Naive thymus-derived CD4-positive, alpha-beta T cell (primary cell): ENCODE results near the gene GUCY2C. TPM values are rescaled to one million over a fixed set of nuclear protein-coding genes. Genes with fewer than 3 reads are reported as not detected.
"Not testable (repeated sequence)": the region's sequence is repeated elsewhere in the genome, so short reads cannot be mapped to it uniquely, and the experiment has no call there.

ENCODE experiments used
- ATAC-seq: fragments of 150-1000 bp; cut with Tn5 transposase; 2 replicates; pipeline ENCODE4 v1.10.0; 2021; ENCODE audit warnings: mild to moderate bottlenecking, moderate library complexity
- CTCF ChIA-PET: fragments of 350-600 bp; sonication (Branson Sonifier 250); formaldehyde crosslinking; loops from one replicate; lab custom pipeline; 2021; ENCODE audit warnings: antibody characterized with exemption; lab: Charles Lee
- POLR2A ChIA-PET: fragments of 350-600 bp; sonication (Branson Sonifier 250); formaldehyde crosslinking; loops from one replicate; lab custom pipeline; 2021; ENCODE audit warnings: antibody characterized with exemption, inconsistent platforms; lab: Charles Lee
- DNase-seq, 9 donors: peaks; one replicate each; pipeline versions ENCODE4 v3.0.0 to v3.0.0-alpha.2; 2020 to 2022; ENCODE audit warnings: mixed read lengths in 1 of 9
- H3K27ac ChIP-seq: one replicate; pipeline ENCODE4 v1.7.0; 2013; ENCODE audit warnings: mild to moderate bottlenecking, low read depth, low read length, moderate library complexity
- H3K27me3 ChIP-seq, 2 donors: one replicate each; pipeline ENCODE4 v1.7.0; 2013; ENCODE audit warnings: low read length in 2 of 2, mild to moderate bottlenecking in 2 of 2, moderate library complexity in 2 of 2; ENCODE audit not compliant: control insufficient read depth in 2 of 2, insufficient read depth in 2 of 2
- H3K36me3 ChIP-seq, 3 experiments: 1 replicate in 2 of 3; 2 replicates in 1 of 3; pipeline ENCODE4 v1.7.0; 2013; ENCODE audit warnings: low read length in 3 of 3, mild to moderate bottlenecking in 3 of 3, moderate library complexity in 1 of 3; ENCODE audit not compliant: insufficient read depth in 3 of 3, control insufficient read depth in 2 of 3
- H3K4me1 ChIP-seq, 2 donors: one replicate each; pipeline ENCODE4 v1.7.0; 2013; ENCODE audit warnings: low read length in 2 of 2, mild to moderate bottlenecking in 2 of 2, moderate library complexity in 1 of 2; ENCODE audit not compliant: control insufficient read depth in 2 of 2, insufficient read depth in 2 of 2
- H3K4me3 ChIP-seq: 2 replicates; pipeline ENCODE4 v1.7.0; 2013; ENCODE audit warnings: mild to moderate bottlenecking, low read length
- H3K9me3 ChIP-seq, 3 experiments: 1 replicate in 2 of 3; 2 replicates in 1 of 3; pipeline ENCODE4 v1.7.0; 2013; ENCODE audit warnings: low read length in 3 of 3; ENCODE audit not compliant: control insufficient read depth in 2 of 3
- H3K27ac Mint-ChIP-seq, 9 donors: one replicate each; pipeline ENCODE4 v1.8.0; 2020 to 2022; ENCODE audit warnings: mixed read lengths in 9 of 9, mild to moderate bottlenecking in 8 of 9, moderate library complexity in 5 of 9, inconsistent platforms in 2 of 9
- H3K27me3 Mint-ChIP-seq, 5 donors: one replicate each; pipeline ENCODE4 v1.8.0; 2021 to 2022; ENCODE audit warnings: mixed read lengths in 5 of 5, mild to moderate bottlenecking in 1 of 5
- H3K36me3 Mint-ChIP-seq, 5 donors: one replicate each; pipeline ENCODE4 v1.8.0; 2020 to 2022; ENCODE audit warnings: mixed read lengths in 5 of 5, mild to moderate bottlenecking in 3 of 5, inconsistent platforms in 1 of 5
- H3K4me1 Mint-ChIP-seq, 7 donors: one replicate each; pipeline ENCODE4 v1.8.0; 2020 to 2022; ENCODE audit warnings: mixed read lengths in 7 of 7, mild to moderate bottlenecking in 3 of 7, inconsistent platforms in 1 of 7
- H3K4me3 Mint-ChIP-seq, 10 donors: one replicate each; pipeline ENCODE4 v1.8.0; 2020 to 2022; ENCODE audit warnings: mild to moderate bottlenecking in 10 of 10, mixed read lengths in 10 of 10, moderate library complexity in 6 of 10, inconsistent platforms in 2 of 10
- H3K9me3 Mint-ChIP-seq, 11 donors: one replicate each; pipeline ENCODE4 v1.8.0; 2020 to 2022; ENCODE audit warnings: mixed read lengths in 11 of 11, mild to moderate bottlenecking in 4 of 11, inconsistent platforms in 1 of 11, moderate library complexity in 1 of 11
- intact Hi-C, 2 donors: fragments of 100-400 bp; cut with micrococcal nuclease; formaldehyde crosslinking; loops; one replicate each; pipeline ENCODE4 v1.15.1; 2023
- polyA plus RNA-seq, 2 donors: library from polyadenylated mRNA; unstranded; fragments of 300-500 nt; fragmentation: Illumina TruSeq; gene quantifications; one replicate each; pipeline ENCODE4 v1.2.3, GENCODE V29; 2021
- total RNA-seq, 6 experiments: library from RNA in 5 of 6; stranded (reverse) in 5 of 6; gene quantifications; 1 replicate in 5 of 6; 2 replicates in 1 of 6; pipeline ENCODE4 v1.2.3 and lab custom pipeline; 2021 to 2026

Gene GUCY2C
- total RNA-seq, result not detected
- polyA plus RNA-seq, result not detected
- not detected for total RNA-seq (lab: John Stamatoyannopoulos, UW)

DNA sequence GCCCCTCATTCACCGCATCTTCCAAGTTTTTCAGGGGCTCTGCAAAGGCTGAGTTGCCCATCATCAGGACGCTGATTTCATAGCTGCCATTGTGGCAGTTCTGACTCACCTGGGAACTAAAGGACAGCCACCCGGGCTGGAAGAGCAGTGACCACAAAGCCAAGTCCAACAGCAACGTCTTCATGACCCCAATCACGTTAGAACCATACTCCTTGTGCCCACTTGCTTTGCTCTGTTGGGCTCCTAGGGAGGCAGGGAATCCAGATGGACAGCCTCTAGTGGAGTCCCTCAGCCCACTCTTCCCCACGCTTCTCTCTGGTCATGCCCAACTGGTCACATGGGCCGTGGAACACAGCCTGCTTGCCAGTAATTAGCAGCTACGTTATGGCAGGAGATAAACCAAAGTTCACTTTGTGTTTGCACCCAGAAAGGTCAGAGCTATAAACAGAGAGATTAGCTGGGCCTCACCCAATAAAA lies at the start of gene GUCY2C:
Gene GUCY2C (minus strand): TSS at position 335 of the 477 bp plus-strand sequence. CDS start 151 bp downstream, at position 184.
- H3K4me3 Mint-ChIP-seq, result no peak within 1 kb of the TSS
- no peak within 1 kb of the TSS for H3K4me3 ChIP-seq
- H3K27ac ChIP-seq, result no peak within 1 kb of the TSS
- no peaks in the 10 kb centered on the region for H3K36me3 ChIP-seq
- intact Hi-C loops, result no loop called here
- peaks cover 0 to 5% (median 0%) of the 10 kb centered on the region in 11 donors for H3K9me3 Mint-ChIP-seq
- ChIA-PET CTCF (no interaction called here), POLR2A (no interaction called here)
- H3K27me3 ChIP-seq, result no peaks in the 10 kb centered on the region
- ATAC-seq, result no peak
- no peaks in the 10 kb centered on the region for H3K4me1 ChIP-seq
- no peak within 1 kb of the TSS for H3K27ac Mint-ChIP-seq
- H3K27me3 Mint-ChIP-seq, result peaks cover 8 to 22% (median 14%) of the 10 kb centered on the region in 5 donors
- no peaks in the 10 kb centered on the region for H3K36me3 Mint-ChIP-seq
- no peak for DNase-seq
- H3K4me1 Mint-ChIP-seq, result no peaks in the 10 kb centered on the region
- H3K9me3 ChIP-seq, result no peaks in the 10 kb centered on the region

DNA sequence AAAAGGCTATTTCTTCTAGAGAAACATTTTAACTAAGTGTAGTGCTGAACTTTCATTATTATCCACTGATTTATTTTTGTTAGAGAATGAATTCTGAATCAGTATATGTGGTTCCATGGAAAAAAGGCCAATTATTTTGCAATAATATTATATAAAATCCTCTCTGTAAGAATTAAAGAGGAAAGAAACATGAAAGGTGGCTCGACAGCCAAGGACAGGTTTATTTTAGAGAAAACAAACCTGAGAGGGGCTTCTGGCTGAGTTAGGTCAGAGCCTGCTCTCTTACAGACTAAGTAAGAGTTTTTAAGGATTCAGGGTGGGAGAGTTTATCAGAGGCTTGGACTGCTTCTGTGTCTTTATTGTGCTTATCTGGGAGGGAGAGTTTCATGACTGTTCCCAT lies 46.7 kb upstream of the GUCY2C start:
- DNase-seq (no peak), ATAC-seq (no peak)
- peaks cover 3 to 33% (median 17%) of the 10 kb centered on the region in 11 donors for H3K9me3 Mint-ChIP-seq
- peaks cover 7 to 53% (median 38%) of the 10 kb centered on the region in 5 donors for H3K36me3 Mint-ChIP-seq
- peaks cover 0 to 4% (median 0%) of the 10 kb centered on the region in 3 experiments for H3K36me3 ChIP-seq
- no peaks in the 10 kb centered on the region for H3K4me1 ChIP-seq
- CTCF ChIA-PET, result no interaction called here
- H3K27ac ChIP-seq, result no peak overlapping the region
- H3K27me3 Mint-ChIP-seq, result no peaks in the 10 kb centered on the region
- no peak overlapping the region for H3K4me3 Mint-ChIP-seq
- no peak overlapping the region for H3K4me3 ChIP-seq
- H3K27me3 ChIP-seq, result no peaks in the 10 kb centered on the region
- POLR2A ChIA-PET, result interaction anchor here (1.3 kb wide), 1 partner anchor 26 kb away, joined by 3 read pairs; no protein-coding TSS in a partner anchor
- H3K27ac Mint-ChIP-seq, result peak overlapping the region in 2 of 9 donors; percentile 19 to 48
- no peaks in the 10 kb centered on the region for H3K9me3 ChIP-seq
- peaks cover 2 to 19% (median 13%) of the 10 kb centered on the region in 7 donors for H3K4me1 Mint-ChIP-seq
- intact Hi-C loops, result no loop called here

DNA sequence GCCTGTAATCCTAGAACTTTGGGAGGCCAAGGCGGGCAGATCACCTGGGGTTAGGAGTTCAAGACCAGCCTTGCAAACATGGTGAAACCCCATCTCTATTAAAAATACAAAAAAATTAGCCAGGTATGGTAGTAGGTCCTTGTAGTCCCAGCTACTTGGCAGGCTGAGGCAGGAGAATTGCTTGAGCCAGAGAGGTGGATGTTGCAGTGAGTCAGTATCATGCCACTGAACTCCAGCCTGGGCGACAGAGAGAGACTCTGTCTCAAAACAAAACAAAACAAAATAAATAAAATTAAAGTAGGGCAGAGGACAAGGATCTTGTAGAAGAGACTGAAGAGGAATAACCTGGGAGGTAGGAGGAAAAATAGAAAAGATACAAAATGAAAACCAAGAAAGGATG lies 45.5 kb upstream of the GUCY2C start:
- intact Hi-C loops, result no loop called here
- Mint-ChIP-seq H3K4me3 (no peak overlapping the region), H3K36me3 (peaks cover 4 to 46% (median 35%) of the 10 kb centered on the region in 5 donors), H3K27me3 (peaks cover 0 to 2% (median 0%) of the 10 kb centered on the region in 5 donors), H3K27ac (no peak overlapping the region), H3K9me3 (peaks cover 0 to 27% (median 12%) of the 10 kb centered on the region in 11 donors), H3K4me1 (peaks cover 0 to 14% (median 9%) of the 10 kb centered on the region in 7 donors)
- Histone ChIP-seq H3K36me3 (peaks cover 0 to 4% (median 0%) of the 10 kb centered on the region in 3 experiments), H3K27me3 (no peaks in the 10 kb centered on the region), H3K4me1 (no peaks in the 10 kb centered on the region), H3K4me3 (no peak overlapping the region), H3K27ac (no peak overlapping the region), H3K9me3 (no peaks in the 10 kb centered on the region)
- DNase-seq, result no peak
- ATAC-seq, result no peak
- POLR2A ChIA-PET, result no interaction called here
- CTCF ChIA-PET, result no interaction called here

DNA sequence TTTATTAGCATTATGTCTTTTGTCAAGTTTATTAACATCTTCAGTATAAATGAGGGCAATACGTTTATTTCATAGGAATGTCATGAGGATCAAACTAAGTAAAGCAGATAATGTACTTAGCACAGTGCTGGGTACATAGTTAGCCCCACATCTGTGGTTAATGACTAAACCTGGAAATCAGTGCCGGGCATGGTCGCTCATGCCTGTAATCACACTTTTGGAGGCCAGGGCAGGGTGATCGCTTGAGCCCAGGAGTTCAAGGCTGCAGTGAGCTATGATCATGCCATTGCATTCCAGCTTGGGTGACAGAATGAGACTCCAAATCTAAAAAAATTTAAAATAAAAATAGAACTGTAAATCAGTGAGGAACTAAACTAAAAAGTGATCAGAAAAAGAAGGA lies 44.8 kb upstream of the GUCY2C start:
- POLR2A ChIA-PET, result interaction anchor here (0.6 to 0.7 kb wide), 2 partner anchors 10 to 153 kb away, joined by 3 to 4 read pairs; no protein-coding TSS in a partner anchor
- DNase-seq (no peak), ATAC-seq (no peak)
- no peak overlapping the region for H3K4me3 Mint-ChIP-seq
- H3K36me3 ChIP-seq, result peaks cover 0 to 4% (median 0%) of the 10 kb centered on the region in 3 experiments
- H3K9me3 ChIP-seq, result no peaks in the 10 kb centered on the region
- no peak overlapping the region for H3K27ac Mint-ChIP-seq
- no peaks in the 10 kb centered on the region for H3K27me3 ChIP-seq
- peaks cover 4 to 38% (median 28%) of the 10 kb centered on the region in 5 donors for H3K36me3 Mint-ChIP-seq
- H3K27ac ChIP-seq, result no peak overlapping the region
- peaks cover 0 to 19% (median 12%) of the 10 kb centered on the region in 11 donors for H3K9me3 Mint-ChIP-seq
- H3K4me1 Mint-ChIP-seq, result peaks cover 0 to 14% (median 9%) of the 10 kb centered on the region in 7 donors
- CTCF ChIA-PET, result no interaction called here
- peaks cover 0 to 2% (median 0%) of the 10 kb centered on the region in 5 donors for H3K27me3 Mint-ChIP-seq
- no peaks in the 10 kb centered on the region for H3K4me1 ChIP-seq
- H3K4me3 ChIP-seq, result no peak overlapping the region
- intact Hi-C loops, result no loop called here

DNA sequence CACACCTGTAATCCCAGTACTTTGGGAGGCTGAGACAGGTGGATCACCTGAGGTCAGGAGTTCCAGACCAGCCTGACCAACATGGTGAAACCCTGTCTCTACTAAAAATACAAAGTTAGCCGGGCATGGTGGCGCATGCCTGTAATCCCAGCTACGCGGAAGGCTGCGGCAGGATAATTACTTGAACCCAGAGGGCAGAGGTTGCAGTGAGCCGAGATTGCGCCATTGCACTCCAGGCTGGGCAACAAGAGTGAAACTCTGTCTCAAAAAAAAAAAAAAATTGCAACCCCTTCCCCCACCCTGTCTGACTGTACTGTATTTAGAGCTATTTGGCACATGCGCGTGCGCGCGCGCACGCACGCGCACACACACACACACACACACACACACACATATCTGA lies 40.0 kb upstream of the GUCY2C start:
- H3K4me1 Mint-ChIP-seq, H3K4me3 ChIP-seq, intact Hi-C loops, POLR2A ChIA-PET, H3K27me3 ChIP-seq, H3K27ac Mint-ChIP-seq, H3K9me3 Mint-ChIP-seq, H3K27ac ChIP-seq, CTCF ChIA-PET, H3K4me1 ChIP-seq, H3K36me3 ChIP-seq, DNase-seq, H3K4me3 Mint-ChIP-seq, ATAC-seq, H3K9me3 ChIP-seq: not testable (repeated sequence)
- H3K27me3 Mint-ChIP-seq, result peaks cover 0 to 12% (median 5%) of the 10 kb centered on the region in 5 donors
- peaks cover 0 to 14% (median 3%) of the 10 kb centered on the region in 5 donors for H3K36me3 Mint-ChIP-seq

DNA sequence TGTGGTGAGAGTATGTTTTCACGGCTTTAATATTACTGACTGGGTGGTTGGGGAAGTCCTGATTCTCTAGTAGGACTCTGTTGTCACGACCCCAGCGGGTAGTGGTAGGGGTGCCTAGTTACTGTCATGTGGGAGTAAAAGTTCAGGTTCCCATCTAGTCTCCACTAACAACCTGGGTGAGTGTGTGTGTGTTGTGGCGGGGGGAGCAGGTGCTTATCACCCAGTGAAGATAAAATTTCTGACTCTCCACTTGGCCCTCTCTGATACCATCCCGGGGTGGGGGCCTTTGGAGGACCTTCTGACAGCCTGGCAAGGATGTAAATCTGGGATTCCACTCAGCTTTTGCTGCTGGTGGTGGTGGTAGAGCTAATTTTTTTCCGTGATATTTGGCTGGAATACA lies 35.4 kb upstream of the GUCY2C start:
- Mint-ChIP-seq H3K36me3 (peaks cover 0 to 12% (median 7%) of the 10 kb centered on the region in 5 donors), H3K9me3 (peaks cover 0 to 21% (median 10%) of the 10 kb centered on the region in 11 donors), H3K4me3 (no peak overlapping the region), H3K27me3 (peaks cover 5 to 30% (median 22%) of the 10 kb centered on the region in 5 donors), H3K27ac (no peak overlapping the region), H3K4me1 (no peaks in the 10 kb centered on the region)
- CTCF ChIA-PET, result no interaction called here
- Histone ChIP-seq H3K27ac (no peak overlapping the region), H3K9me3 (no peaks in the 10 kb centered on the region), H3K36me3 (no peaks in the 10 kb centered on the region), H3K4me3 (no peak overlapping the region), H3K27me3 (no peaks in the 10 kb centered on the region), H3K4me1 (no peaks in the 10 kb centered on the region)
- POLR2A ChIA-PET, result interaction anchor here (0.6 kb wide), 1 partner anchor 152 kb away, joined by 4 read pairs; no protein-coding TSS in a partner anchor
- DNase-seq (no peak), ATAC-seq (no peak)
- intact Hi-C loops, result no loop called here

DNA sequence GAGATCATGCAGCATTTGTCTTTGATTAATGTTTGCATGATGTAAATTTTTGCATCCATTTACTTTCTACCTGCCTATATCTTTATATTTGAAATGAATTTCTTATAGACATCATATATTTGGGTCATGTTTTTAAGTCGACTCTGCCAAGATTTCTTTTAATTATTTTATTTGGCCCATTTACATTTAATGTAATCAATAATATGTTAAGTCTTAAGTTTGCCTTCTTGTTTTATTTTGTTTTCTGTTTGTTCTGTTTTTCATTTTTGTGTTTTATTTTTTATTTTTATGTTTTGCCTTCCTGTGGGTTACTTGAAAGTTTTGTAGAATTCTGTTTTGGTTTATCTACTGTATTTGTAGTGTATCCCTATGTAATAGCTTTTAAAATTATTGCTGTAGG lies 33.2 kb upstream of the GUCY2C start:
- ChIA-PET POLR2A (no interaction called here), CTCF (no interaction called here)
- ATAC-seq, result no peak
- H3K4me3 ChIP-seq, result no peak overlapping the region
- Mint-ChIP-seq H3K27ac (no peak overlapping the region), H3K4me1 (no peaks in the 10 kb centered on the region), H3K4me3 (no peak overlapping the region), H3K36me3 (peaks cover 0 to 12% (median 7%) of the 10 kb centered on the region in 5 donors), H3K9me3 (peaks cover 0 to 31% (median 10%) of the 10 kb centered on the region in 11 donors), H3K27me3 (peaks cover 5 to 34% (median 23%) of the 10 kb centered on the region in 5 donors)
- no peak for DNase-seq
- intact Hi-C loops, result no loop called here
- no peaks in the 10 kb centered on the region for H3K36me3 ChIP-seq
- no peaks in the 10 kb centered on the region for H3K27me3 ChIP-seq
- H3K9me3 ChIP-seq, result no peaks in the 10 kb centered on the region
- no peaks in the 10 kb centered on the region for H3K4me1 ChIP-seq
- no peak overlapping the region for H3K27ac ChIP-seq
